Peyer's patch (tissue), 4 donors: ENCODE data around the gene ACTR10. TPM values are rescaled to one million over a fixed set of nuclear protein-coding genes. Genes with fewer than 3 reads are reported as not detected.

Source experiments
- DNase-seq, 3 donors: peaks; one replicate each; pipeline ENCODE4 v3.0.0-alpha.2; 2017 to 2019
- H3K27ac ChIP-seq, 4 donors: fragments of 200-600 bp; sonication (generic); one replicate each; pipeline ENCODE4 v1.5.1; 2016 to 2019
- H3K27me3 ChIP-seq, 2 donors: fragments of 200-600 bp; sonication (generic); one replicate each; pipeline ENCODE4 v1.5.1; 2019
- H3K36me3 ChIP-seq, 3 donors: fragments of 200-600 bp; sonication (generic); one replicate each; pipeline ENCODE4 v1.5.1; 2016 to 2019
- H3K4me1 ChIP-seq, 4 donors: fragments of 200-600 bp; sonication (generic); one replicate each; pipeline ENCODE4 v1.5.1; 2016 to 2019
- H3K4me3 ChIP-seq, 4 donors: fragments of 200-600 bp; sonication (generic); 1 replicate in 3 of 4; 2 replicates in 1 of 4; pipeline ENCODE4 v1.5.1; 2016 to 2019; ENCODE audit warnings: mild to moderate bottlenecking in 1 of 4
- H3K9me3 ChIP-seq, 4 donors: fragments of 200-600 bp; sonication (generic); one replicate each; pipeline ENCODE4 v1.5.1; 2016 to 2019; ENCODE audit warnings: mild to moderate bottlenecking in 1 of 4
- POLR2A ChIP-seq, 2 donors: fragments of 450-650 bp; IDR thresholded peaks; one replicate each; pipeline ENCODE4 v1.5.1; 2017; ENCODE audit warnings: antibody characterized with exemption in 2 of 2, mild to moderate bottlenecking in 2 of 2, moderate library complexity in 2 of 2
- total RNA-seq, 4 donors: library from RNA; depleted of rRNA; stranded (reverse); fragments of >200 nt; gene quantifications; one replicate each; pipeline ENCODE4 v1.1.0, GENCODE V29; 2016
- TF ChIP-seq, protein P1 (sequence below), 6 experiments: fragments of 450-650 bp in 4 of 6; fragments of 200-600 bp in 2 of 6; sonication (generic) in 1 of 6; IDR thresholded peaks; one replicate each; pipeline ENCODE4 v1.5.1; 2017 to 2019; ENCODE audit warnings: antibody characterized with exemption in 6 of 6, mild to moderate bottlenecking in 3 of 6, moderate library complexity in 1 of 6

ACTR10 gene
- total RNA-seq, 4 donors from 2014 or later, result 37.1 to 70.6 (median 44.9) TPM

DNA sequence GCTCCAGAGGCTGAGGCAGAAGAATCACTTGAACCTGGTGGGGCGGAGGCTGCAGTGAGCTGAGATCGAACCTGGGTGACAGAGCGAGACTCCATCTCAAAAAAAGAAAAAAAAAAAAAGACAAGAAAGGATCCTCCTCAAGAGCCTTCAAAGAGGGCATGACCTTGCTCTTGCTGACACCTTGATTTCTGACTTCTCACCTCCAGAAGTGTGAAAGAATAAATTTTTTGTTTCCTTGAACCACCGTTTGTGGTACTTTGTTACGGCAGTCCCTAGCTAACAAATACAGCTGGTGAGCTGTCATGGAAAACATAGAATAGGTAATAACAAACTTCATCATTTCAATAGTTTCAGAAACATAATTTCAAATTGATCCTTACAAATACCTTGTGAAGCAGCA is 1.9 kb upstream of the ACTR10 start:
- H3K27ac ChIP-seq, result no peak overlapping the region
- DNase-seq, result no peak

DNA sequence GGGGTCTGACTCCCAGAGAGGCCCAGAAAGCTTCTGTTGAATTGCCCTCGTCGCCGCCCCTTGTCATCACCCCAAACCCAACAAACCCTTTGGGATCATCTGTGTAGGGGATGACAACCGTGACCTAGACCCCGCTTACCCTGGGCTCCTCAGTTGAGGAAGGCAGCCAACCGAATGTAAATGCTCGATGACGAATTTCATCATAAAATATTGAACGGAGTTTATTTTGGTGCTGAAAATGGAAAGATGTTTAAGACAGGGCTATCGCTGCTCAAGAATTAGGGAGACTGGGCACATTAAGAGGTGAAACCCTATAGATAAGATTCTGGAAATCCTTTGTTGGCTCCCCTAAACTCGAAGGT is 512 bp downstream of the ACTR10 start:
- Histone ChIP-seq H3K27ac (peak overlapping the region; percentile 87 to 96 (median 92)), H3K36me3 (peaks cover 0 to 5% (median 0%) of the 10 kb centered on the region in 3 donors), H3K27me3 (no peaks in the 10 kb centered on the region), H3K4me1 (peaks cover 0 to 17% (median 0%) of the 10 kb centered on the region in 4 donors), H3K9me3 (no peaks in the 10 kb centered on the region), H3K4me3 (peak overlapping the region; percentile 66 to 100 (median 88))
- DNase-seq, result no peak
- TF ChIP-seq, protein P1, sequence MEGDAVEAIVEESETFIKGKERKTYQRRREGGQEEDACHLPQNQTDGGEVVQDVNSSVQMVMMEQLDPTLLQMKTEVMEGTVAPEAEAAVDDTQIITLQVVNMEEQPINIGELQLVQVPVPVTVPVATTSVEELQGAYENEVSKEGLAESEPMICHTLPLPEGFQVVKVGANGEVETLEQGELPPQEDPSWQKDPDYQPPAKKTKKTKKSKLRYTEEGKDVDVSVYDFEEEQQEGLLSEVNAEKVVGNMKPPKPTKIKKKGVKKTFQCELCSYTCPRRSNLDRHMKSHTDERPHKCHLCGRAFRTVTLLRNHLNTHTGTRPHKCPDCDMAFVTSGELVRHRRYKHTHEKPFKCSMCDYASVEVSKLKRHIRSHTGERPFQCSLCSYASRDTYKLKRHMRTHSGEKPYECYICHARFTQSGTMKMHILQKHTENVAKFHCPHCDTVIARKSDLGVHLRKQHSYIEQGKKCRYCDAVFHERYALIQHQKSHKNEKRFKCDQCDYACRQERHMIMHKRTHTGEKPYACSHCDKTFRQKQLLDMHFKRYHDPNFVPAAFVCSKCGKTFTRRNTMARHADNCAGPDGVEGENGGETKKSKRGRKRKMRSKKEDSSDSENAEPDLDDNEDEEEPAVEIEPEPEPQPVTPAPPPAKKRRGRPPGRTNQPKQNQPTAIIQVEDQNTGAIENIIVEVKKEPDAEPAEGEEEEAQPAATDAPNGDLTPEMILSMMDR (IDR thresholded peaks at IDR 0.05), result no peak
- no peak for TF ChIP-seq POLR2A (IDR thresholded peaks at IDR 0.05)

More for the DNA sequence above, 1.9 kb upstream of the ACTR10 start:
- H3K4me3 ChIP-seq, result no peak overlapping the region
- TF ChIP-seq, protein P1 (IDR thresholded peaks at IDR 0.05), result no peak
- TF ChIP-seq POLR2A (IDR thresholded peaks at IDR 0.05), result no peak
- no peaks in the 10 kb centered on the region for H3K27me3 ChIP-seq
- H3K9me3 ChIP-seq, result no peaks in the 10 kb centered on the region
- H3K36me3 ChIP-seq, result no peaks in the 10 kb centered on the region
- H3K4me1 ChIP-seq, result peaks cover 0 to 27% (median 3%) of the 10 kb centered on the region in 4 donors

DNA sequence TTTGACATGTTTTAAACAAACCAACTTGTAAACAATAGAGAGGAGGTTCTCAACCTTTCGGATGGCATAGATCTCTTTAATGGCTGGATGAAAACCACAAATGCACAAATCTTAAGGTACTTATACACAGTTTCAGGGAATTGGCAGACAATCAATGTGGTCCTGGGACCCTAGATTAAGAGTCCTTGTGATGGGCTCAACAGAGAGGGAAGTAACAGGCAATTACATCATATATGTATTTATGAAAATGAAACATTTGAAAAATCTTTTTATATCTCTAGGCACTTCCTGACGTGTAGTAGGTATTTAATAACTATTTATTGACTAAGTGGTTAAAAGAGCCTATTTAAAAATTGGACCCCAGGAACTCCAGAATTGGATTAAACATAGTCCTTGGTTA is 897 bp downstream of the ACTR10 start:
- Histone ChIP-seq H3K27me3 (no peaks in the 10 kb centered on the region), H3K9me3 (no peaks in the 10 kb centered on the region), H3K4me1 (peaks cover 0 to 17% (median 0%) of the 10 kb centered on the region in 4 donors), H3K27ac (peak overlapping the region in 3 of 4 donors; percentile 87 to 94 (median 91)), H3K4me3 (peak overlapping the region; percentile 66 to 100 (median 88)), H3K36me3 (peaks cover 0 to 5% (median 0%) of the 10 kb centered on the region in 3 donors)
- TF ChIP-seq POLR2A (IDR thresholded peaks at IDR 0.05), result no peak
- TF ChIP-seq, protein P1 (IDR thresholded peaks at IDR 0.05), result no peak
- no peak for DNase-seq

DNA sequence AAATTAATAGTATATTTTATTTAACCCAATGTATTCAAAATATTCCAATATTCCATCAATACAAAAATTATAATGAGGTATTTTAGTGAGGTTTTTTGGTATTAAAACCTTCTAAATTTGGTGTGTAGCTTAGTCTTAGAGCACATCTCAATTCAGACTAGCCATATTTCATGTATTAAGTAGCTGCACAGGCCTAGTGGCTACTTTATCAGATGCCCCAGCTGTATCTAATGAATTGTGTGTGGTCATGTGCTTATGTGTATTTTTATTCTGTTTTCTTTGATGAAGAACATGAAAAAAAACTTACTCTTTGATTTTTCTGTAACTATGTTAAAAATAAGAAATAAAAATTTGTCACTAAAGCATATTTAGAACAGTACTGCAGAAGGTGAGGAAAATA is 13.2 kb downstream of the ACTR10 start:
- Histone ChIP-seq H3K4me3 (no peak overlapping the region), H3K9me3 (no peaks in the 10 kb centered on the region), H3K36me3 (peaks cover 0 to 96% (median 0%) of the 10 kb centered on the region in 3 donors), H3K27ac (no peak overlapping the region), H3K27me3 (no peaks in the 10 kb centered on the region), H3K4me1 (no peaks in the 10 kb centered on the region)
- DNase-seq, result no peak
- TF ChIP-seq, protein P1 (IDR thresholded peaks at IDR 0.05), result no peak
- TF ChIP-seq POLR2A (IDR thresholded peaks at IDR 0.05), result no peak

DNA sequence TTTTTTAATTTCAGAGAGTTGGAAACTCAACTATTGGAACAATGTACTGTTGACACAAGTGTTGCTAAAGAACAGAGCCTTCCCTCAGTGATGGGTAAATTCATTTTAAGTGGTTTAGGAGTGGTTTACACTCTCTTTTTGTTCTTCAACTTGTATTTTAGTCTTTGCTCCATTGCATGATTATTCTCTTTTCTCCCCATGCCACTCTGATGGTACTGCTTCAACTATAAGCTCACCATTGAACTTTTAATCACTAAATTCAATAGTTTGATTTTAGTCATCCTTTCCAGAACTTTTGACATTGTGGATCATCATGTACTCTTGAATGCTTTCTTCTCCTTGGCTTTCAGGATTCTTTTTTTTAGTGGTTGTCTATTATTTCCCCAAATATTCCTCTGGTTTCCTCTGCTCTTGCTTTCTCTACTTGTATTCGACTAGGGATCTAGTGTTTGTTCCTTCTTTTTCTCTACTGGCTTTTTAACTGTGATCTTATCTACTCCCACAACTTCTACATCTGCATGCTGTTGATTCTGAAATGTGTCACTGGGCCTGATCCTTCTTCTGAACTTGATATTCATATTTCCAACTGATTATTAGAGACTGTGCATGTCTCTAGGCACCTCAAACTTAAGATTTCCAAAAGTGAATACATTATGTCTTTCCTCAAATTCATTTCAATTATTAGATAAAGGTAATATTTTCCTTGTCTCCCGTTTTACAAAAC is 15.4 kb downstream of the ACTR10 start:
- Histone ChIP-seq H3K4me3 (no peak overlapping the region), H3K27ac (no peak overlapping the region), H3K36me3 (peaks cover 0 to 81% (median 0%) of the 10 kb centered on the region in 3 donors), H3K27me3 (no peaks in the 10 kb centered on the region), H3K9me3 (no peaks in the 10 kb centered on the region), H3K4me1 (no peaks in the 10 kb centered on the region)
- no peak for DNase-seq
- TF ChIP-seq, protein P1 (IDR thresholded peaks at IDR 0.05), result no peak
- no peak for TF ChIP-seq POLR2A (IDR thresholded peaks at IDR 0.05)
